Osteoblast (primary cell): ENCODE results near the gene ZFC3H1. TPM values are rescaled to one million over a fixed set of nuclear protein-coding genes. Genes with fewer than 3 reads are reported as not detected.

Experiments
- DNase-seq: peaks from one replicate; pipeline ENCODE4 v3.0.0; 2011; ENCODE audit warnings: low spot score, mixed read lengths; ENCODE audit not compliant: insufficient read length; ENCODE audit errors: missing footprints
- H2AFZ ChIP-seq: 2 replicates; pipeline ENCODE4 v1.6.0; 2011; ENCODE audit warnings: mild to moderate bottlenecking, low read length
- H3K27ac ChIP-seq: 2 replicates; pipeline ENCODE4 v1.5.1; 2011; ENCODE audit warnings: mild to moderate bottlenecking, low read depth, low read length, moderate library complexity
- H3K27me3 ChIP-seq: 2 replicates; pipeline ENCODE4 v1.6.0; 2012; ENCODE audit warnings: mild to moderate bottlenecking, control low read depth, inconsistent platforms, low read length, moderate library complexity; ENCODE audit not compliant: insufficient read depth
- H3K36me3 ChIP-seq: 2 replicates; pipeline ENCODE4 v1.5.1; 2011; ENCODE audit warnings: mild to moderate bottlenecking, low read length, control low read depth, moderate library complexity; ENCODE audit not compliant: insufficient read depth
- H3K4me1 ChIP-seq: 2 replicates; pipeline ENCODE4 v1.5.1; 2011; ENCODE audit warnings: mild to moderate bottlenecking, low read length, control low read depth, moderate library complexity; ENCODE audit not compliant: insufficient read depth
- H3K4me2 ChIP-seq: 2 replicates; pipeline ENCODE4 v1.6.0; 2011; ENCODE audit warnings: mild to moderate bottlenecking, low read length; ENCODE audit not compliant: insufficient read depth
- H3K4me3 ChIP-seq: fragments of 200-600 bp; sonication (generic); 3 replicates; pipeline ENCODE4 v1.5.1; 2012; ENCODE audit warnings: mild to moderate bottlenecking, low read length, inconsistent platforms; ENCODE audit not compliant: insufficient read depth
- H3K79me2 ChIP-seq: 2 replicates; pipeline ENCODE4 v1.6.0; 2012; ENCODE audit warnings: mild to moderate bottlenecking, low read length, control low read depth, inconsistent platforms; ENCODE audit not compliant: insufficient read depth
- H3K9me3 ChIP-seq: 2 replicates; pipeline ENCODE4 v1.5.1; 2011; ENCODE audit warnings: low read depth, low read length, control low read depth
- H4K20me1 ChIP-seq: 2 replicates; pipeline ENCODE4 v1.6.0; 2012; ENCODE audit warnings: mild to moderate bottlenecking, low read length, control low read depth; ENCODE audit not compliant: insufficient read depth
- total RNA-seq: library from RNA; depleted of rRNA; stranded (reverse); fragments of >200 nt; gene quantifications from 2 replicates; pipeline ENCODE4 v1.2.3, GENCODE V29; 2012
- TF ChIP-seq, protein P1 (sequence below): IDR thresholded peaks from 2 replicates; pipeline ENCODE4 v1.5.1; 2011; ENCODE audit warnings: mild to moderate bottlenecking, low read depth, low read length, moderate library complexity; ENCODE audit errors: extremely low read depth

ZFC3H1 gene
- total RNA-seq, 1 donor, result 36.6 TPM

DNA sequence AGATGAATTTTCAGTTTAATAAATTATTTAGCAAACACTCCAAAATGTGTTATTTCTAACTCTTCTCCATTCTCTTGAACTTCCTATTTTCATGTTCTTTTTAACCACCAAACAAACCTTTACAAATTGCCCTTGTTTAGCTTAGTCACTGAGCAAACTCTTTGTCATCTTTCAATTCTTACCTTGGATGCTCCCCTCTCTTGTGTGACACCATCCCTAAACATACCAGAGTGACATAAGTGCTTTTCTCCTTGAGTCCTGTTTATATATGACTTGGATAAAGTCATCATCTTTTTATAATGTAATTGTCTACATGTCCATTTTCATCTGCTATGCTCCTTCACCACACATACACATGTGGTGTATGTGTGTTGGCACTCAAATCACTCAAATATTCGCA, 18.8 kb upstream of the ZFC3H1 start:
- H4K20me1 ChIP-seq, result no peaks in the 10 kb centered on the region
- H3K4me2 ChIP-seq, result no peak overlapping the region
- no peak overlapping the region for H3K27ac ChIP-seq
- H3K79me2 ChIP-seq, result peaks cover 3% of the 10 kb centered on the region
- H3K4me3 ChIP-seq, result no peak overlapping the region
- DNase-seq, result no peak
- no peaks in the 10 kb centered on the region for H3K36me3 ChIP-seq
- H3K27me3 ChIP-seq, result no peaks in the 10 kb centered on the region
- H2AFZ ChIP-seq, result no peak overlapping the region
- peaks cover 11% of the 10 kb centered on the region for H3K4me1 ChIP-seq
- TF ChIP-seq, protein P1, sequence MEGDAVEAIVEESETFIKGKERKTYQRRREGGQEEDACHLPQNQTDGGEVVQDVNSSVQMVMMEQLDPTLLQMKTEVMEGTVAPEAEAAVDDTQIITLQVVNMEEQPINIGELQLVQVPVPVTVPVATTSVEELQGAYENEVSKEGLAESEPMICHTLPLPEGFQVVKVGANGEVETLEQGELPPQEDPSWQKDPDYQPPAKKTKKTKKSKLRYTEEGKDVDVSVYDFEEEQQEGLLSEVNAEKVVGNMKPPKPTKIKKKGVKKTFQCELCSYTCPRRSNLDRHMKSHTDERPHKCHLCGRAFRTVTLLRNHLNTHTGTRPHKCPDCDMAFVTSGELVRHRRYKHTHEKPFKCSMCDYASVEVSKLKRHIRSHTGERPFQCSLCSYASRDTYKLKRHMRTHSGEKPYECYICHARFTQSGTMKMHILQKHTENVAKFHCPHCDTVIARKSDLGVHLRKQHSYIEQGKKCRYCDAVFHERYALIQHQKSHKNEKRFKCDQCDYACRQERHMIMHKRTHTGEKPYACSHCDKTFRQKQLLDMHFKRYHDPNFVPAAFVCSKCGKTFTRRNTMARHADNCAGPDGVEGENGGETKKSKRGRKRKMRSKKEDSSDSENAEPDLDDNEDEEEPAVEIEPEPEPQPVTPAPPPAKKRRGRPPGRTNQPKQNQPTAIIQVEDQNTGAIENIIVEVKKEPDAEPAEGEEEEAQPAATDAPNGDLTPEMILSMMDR, result no peak
- H3K9me3 ChIP-seq, result no peaks in the 10 kb centered on the region

DNA sequence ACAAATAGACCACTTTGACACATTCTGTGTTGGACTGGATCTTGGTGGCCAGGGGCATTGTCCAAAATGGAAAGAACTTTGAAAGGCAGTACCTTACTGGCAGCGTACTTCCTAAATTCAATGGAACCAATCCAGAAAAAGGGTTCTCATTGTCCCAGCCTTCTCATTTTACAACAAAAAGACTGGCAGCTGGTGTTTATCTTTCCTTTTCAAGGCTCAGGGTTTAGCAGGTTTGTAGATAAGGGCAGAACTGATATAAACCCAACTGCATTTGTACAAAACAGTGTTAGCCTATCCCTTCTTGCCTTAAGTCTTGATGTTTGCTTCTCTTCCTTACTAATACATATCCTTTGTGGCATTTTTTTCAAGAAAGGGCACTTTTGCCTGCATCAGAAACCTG, 8.2 kb upstream of the ZFC3H1 start:
- no peaks in the 10 kb centered on the region for H3K27me3 ChIP-seq

DNA sequence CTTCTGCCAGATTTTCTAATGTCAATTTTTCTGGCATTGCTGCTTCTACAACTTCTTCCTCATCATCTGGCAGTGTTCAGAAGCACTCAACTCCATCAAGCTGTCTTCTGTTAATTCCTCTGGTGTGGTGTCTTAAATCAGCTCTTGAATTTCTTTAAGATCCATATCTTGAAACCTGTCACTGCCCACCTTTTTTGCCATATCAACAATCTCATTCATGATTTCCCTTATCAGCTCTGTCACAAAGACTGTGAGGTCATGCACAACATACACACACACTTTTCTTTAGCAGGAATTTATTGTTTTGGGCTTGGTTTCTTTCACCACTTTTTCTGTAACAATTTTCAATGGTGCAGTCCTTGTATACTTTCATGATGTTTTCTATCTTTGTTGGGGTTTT, 7.7 kb upstream of the ZFC3H1 start:
- Histone ChIP-seq H3K27me3 (no peaks in the 10 kb centered on the region), H3K27ac (no peak overlapping the region), H2AFZ (no peak overlapping the region), H3K4me2 (no peak overlapping the region), H3K79me2 (peaks cover under 1% of the 10 kb centered on the region), H3K9me3 (no peaks in the 10 kb centered on the region), H3K4me1 (no peaks in the 10 kb centered on the region), H4K20me1 (no peaks in the 10 kb centered on the region), H3K4me3 (no peak overlapping the region), H3K36me3 (no peaks in the 10 kb centered on the region)
- DNase-seq, result no peak
- TF ChIP-seq, protein P1, result no peak

More for the DNA sequence above, 8.2 kb upstream of the ZFC3H1 start:
- H3K36me3 ChIP-seq, result no peaks in the 10 kb centered on the region
- TF ChIP-seq, protein P1, result no peak
- H3K4me3 ChIP-seq, result no peak overlapping the region
- H2AFZ ChIP-seq, result no peak overlapping the region
- H3K9me3 ChIP-seq, result no peaks in the 10 kb centered on the region
- no peak for DNase-seq
- no peak overlapping the region for H3K4me2 ChIP-seq
- H4K20me1 ChIP-seq, result no peaks in the 10 kb centered on the region
- no peaks in the 10 kb centered on the region for H3K79me2 ChIP-seq
- no peak overlapping the region for H3K27ac ChIP-seq
- no peaks in the 10 kb centered on the region for H3K4me1 ChIP-seq

DNA sequence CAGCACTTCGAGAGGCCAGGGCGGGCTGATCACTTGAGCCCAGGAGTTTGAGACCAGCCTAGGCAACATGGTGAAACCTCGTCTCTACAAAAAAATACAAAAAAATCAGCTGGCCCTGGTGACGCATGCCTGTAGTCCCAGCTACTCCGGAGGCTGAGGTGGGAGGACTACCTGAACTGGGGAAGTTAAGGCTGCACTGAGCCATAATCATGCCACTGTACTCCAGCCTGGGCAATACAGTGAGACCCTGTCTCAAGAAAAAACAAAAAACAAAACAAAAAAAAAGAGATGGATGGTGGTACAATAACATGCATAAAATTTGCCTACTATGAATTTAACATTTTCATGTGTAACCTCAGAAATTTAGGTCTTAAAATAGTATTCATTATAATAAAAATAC, 2.6 kb upstream of the ZFC3H1 start:
- Histone ChIP-seq H3K9me3 (no peaks in the 10 kb centered on the region), H3K4me2 (no peak overlapping the region), H3K79me2 (peaks cover 43% of the 10 kb centered on the region), H3K4me1 (peaks cover 16% of the 10 kb centered on the region), H3K27me3 (no peaks in the 10 kb centered on the region), H2AFZ (no peak overlapping the region), H3K27ac (no peak overlapping the region), H3K36me3 (no peaks in the 10 kb centered on the region), H3K4me3 (no peak overlapping the region), H4K20me1 (peaks cover 11% of the 10 kb centered on the region)
- TF ChIP-seq, protein P1, result no peak
- DNase-seq, result no peak
